Astrocyte of the cerebellum (primary cell): ENCODE measurements around the gene RRP8.

ENCODE experiments used
- DNase-seq: peaks from one replicate; pipeline ENCODE4 v3.0.0-alpha.2; 2011; ENCODE audit warnings: low read depth
- H3K4me3 ChIP-seq: 2 replicates; pipeline ENCODE4 v1.5.1; 2011; ENCODE audit warnings: mild to moderate bottlenecking, low read depth, low read length, moderate library complexity
- in situ Hi-C: cut with HindIII; loops from 2 replicates; pipeline ENCODE4 v1.10.0; 2017; ENCODE audit warnings: low sequenced_read_pairs
- TF ChIP-seq, protein P1 (sequence below): IDR thresholded peaks from 2 replicates; pipeline ENCODE4 v1.5.1; 2012; ENCODE audit warnings: low read length, low read depth, moderate library complexity, mild to moderate bottlenecking; ENCODE audit errors: missing control alignments

Gene RRP8

GRCh38 chr11:6547177-6547576 lies 56.2 kb downstream of the RRP8 start:
- in situ Hi-C loops = no loop called here
- no peak for DNase-seq
- TF ChIP-seq, protein P1, sequence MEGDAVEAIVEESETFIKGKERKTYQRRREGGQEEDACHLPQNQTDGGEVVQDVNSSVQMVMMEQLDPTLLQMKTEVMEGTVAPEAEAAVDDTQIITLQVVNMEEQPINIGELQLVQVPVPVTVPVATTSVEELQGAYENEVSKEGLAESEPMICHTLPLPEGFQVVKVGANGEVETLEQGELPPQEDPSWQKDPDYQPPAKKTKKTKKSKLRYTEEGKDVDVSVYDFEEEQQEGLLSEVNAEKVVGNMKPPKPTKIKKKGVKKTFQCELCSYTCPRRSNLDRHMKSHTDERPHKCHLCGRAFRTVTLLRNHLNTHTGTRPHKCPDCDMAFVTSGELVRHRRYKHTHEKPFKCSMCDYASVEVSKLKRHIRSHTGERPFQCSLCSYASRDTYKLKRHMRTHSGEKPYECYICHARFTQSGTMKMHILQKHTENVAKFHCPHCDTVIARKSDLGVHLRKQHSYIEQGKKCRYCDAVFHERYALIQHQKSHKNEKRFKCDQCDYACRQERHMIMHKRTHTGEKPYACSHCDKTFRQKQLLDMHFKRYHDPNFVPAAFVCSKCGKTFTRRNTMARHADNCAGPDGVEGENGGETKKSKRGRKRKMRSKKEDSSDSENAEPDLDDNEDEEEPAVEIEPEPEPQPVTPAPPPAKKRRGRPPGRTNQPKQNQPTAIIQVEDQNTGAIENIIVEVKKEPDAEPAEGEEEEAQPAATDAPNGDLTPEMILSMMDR = no peak
- H3K4me3 ChIP-seq = no peak overlapping the region

GRCh38 chr11:6546735-6547134 lies 56.7 kb downstream of the RRP8 start:
- DNase-seq = no peak
- in situ Hi-C loops = no loop called here
- no peak overlapping the region for H3K4me3 ChIP-seq
- TF ChIP-seq, protein P1 = no peak

DNA sequence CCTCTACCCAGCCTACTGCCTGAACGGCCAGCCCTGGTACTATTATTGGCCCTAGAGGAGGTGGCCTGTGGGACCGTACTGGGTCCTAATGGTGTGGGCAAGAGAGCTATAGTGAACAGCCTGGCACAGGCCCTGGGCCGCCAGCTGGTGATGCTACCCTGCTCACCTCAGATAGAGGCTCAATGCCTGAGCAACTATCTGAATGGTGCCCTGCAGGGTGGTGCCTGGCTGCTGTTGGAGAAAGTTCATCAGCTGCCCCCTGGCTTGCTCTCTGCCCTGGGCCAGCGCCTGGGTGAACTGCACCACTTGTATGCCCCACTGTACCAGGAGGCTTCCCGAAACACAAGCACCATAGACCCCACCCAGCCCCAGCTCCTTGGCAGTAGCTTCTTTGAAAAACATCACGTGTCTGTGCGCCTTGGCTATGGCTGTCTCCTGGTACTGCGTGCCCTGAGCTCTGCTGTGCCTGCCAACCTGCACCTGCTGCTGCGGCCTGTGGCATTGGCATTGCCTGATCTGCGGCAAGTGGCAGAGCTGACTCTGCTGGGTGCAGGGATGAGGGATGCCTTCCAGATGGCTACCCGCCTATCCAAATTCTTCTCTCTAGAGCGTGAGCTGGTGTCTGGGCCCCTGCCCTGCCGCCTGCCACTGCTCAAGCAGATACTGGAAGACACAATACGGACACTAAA lies 57.4 kb downstream of the RRP8 start:
- TF ChIP-seq, protein P1 = no peak
- no peak for DNase-seq
- no peak overlapping the region for H3K4me3 ChIP-seq
- in situ Hi-C loops = no loop called here
